Spleen (tissue), 7 donors: ENCODE data around the gene GADD45GIP1.

ENCODE experiments used
- CTCF ChIP-seq, 11 experiments: fragments of 200-600 bp in 7 of 11; fragments of 450-650 bp in 4 of 11; sonication (generic) in 4 of 11; IDR thresholded peaks in 8 of 11; conservative IDR thresholded peaks in 3 of 11; 1 replicate in 7 of 11; 2 replicates in 4 of 11; pipeline versions ENCODE4 v1.4.0 to v1.8.0; 2016 to 2021; ENCODE audit warnings: antibody characterized with exemption in 11 of 11, inconsistent platforms in 4 of 11, mild to moderate bottlenecking in 1 of 11
- POLR2A ChIP-seq, 3 donors: fragments of 450-650 bp; IDR thresholded peaks; one replicate each; pipeline ENCODE4 v1.5.1; 2017; ENCODE audit warnings: antibody characterized with exemption in 3 of 3, mild to moderate bottlenecking in 1 of 3
- donor health status: DM: no; HTN: no; CAD: no; lungs with moderate emphysema.
- donor health status: DM: no; HTN: no; CAD: no.
- donor health status: DM: no; HTN: no; CAD: no.

GRCh38 chr19:12946092-12946721, 10.8 kb downstream of the GADD45GIP1 start:
- no peak for TF ChIP-seq POLR2A (IDR thresholded peaks at IDR 0.05)
- TF ChIP-seq CTCF (IDR thresholded peaks at IDR 0.05 in 8 of 11, conservative IDR thresholded peaks at IDR 0.05 in 3 of 11), result no peak
